ENCODE measurements around the gene RIMBP2.

The RIMBP2 gene

GRCh38 chr12:130713581-130713991, 2.5 kb downstream of the RIMBP2 start:
- H3K27me3 ChIP-seq (replicated peaks; ENCODE audit: insufficient read depth, low read length): no peaks in the 10 kb centered on the region
- peak overlapping the region; percentile 31; the same call in 1 of the 2 replicates for H3K4me3 ChIP-seq (ENCODE audit: low read length)

GRCh38 chr12:130712346-130713065, 3.6 kb downstream of the RIMBP2 start:
- H3K79me2 ChIP-seq (ENCODE audit: low read length): no peaks in the 10 kb centered on the region
- no peak overlapping the region for H3K4me3 ChIP-seq (ENCODE audit: low read length)
- H3K4me1 ChIP-seq (ENCODE audit: low read length): no peaks in the 10 kb centered on the region
- H3K27ac ChIP-seq (ENCODE audit: low read length): peak overlapping the region; percentile 29; the same call in 1 of the 2 replicates
- no peaks in the 10 kb centered on the region for H3F3A ChIP-seq (ENCODE audit: insufficient read depth, low read length)
- no peak overlapping the region for H3K9ac ChIP-seq (ENCODE audit: low read length)
- TF ChIP-seq EZH2phosphoT487 (IDR thresholded peaks at IDR 0.05; ENCODE audit: low read length) (no peak), EZH2 (optimal IDR thresholded peaks at IDR 0.05; ENCODE audit: low read depth, low read length) (no peak), CTCF (IDR thresholded peaks at IDR 0.05; ENCODE audit: low read length) (no peak)
- H3K4me2 ChIP-seq (ENCODE audit: low read depth, low read length): no peak overlapping the region
- H3K27me3 ChIP-seq (replicated peaks; ENCODE audit: insufficient read depth, low read length): no peaks in the 10 kb centered on the region
- no peaks in the 10 kb centered on the region for H4K20me1 ChIP-seq (ENCODE audit: insufficient read depth, low read length)
- no peaks in the 10 kb centered on the region for H3K9me3 ChIP-seq (replicated peaks; ENCODE audit: insufficient read depth, low read length)
- H3K9me2 ChIP-seq (replicated peaks; ENCODE audit: insufficient read depth, low read length): no peaks in the 10 kb centered on the region
- no peak for DNase-seq
- H2AFZ ChIP-seq (ENCODE audit: low read length): no peak overlapping the region
- no peaks in the 10 kb centered on the region for H3K36me3 ChIP-seq (replicated peaks; ENCODE audit: insufficient read depth, low read length)

More at GRCh38 chr12:130713581-130713991, 2.5 kb downstream of the RIMBP2 start:
- H3K4me1 ChIP-seq (ENCODE audit: low read length): no peaks in the 10 kb centered on the region
- no peaks in the 10 kb centered on the region for H3F3A ChIP-seq (ENCODE audit: insufficient read depth, low read length)
- H2AFZ ChIP-seq (ENCODE audit: low read length): no peak overlapping the region
- H3K4me2 ChIP-seq (ENCODE audit: low read depth, low read length): peak overlapping the region; percentile 60; the same call in 1 of the 2 replicates
- H3K36me3 ChIP-seq (replicated peaks; ENCODE audit: insufficient read depth, low read length): no peaks in the 10 kb centered on the region
- no peaks in the 10 kb centered on the region for H3K79me2 ChIP-seq (ENCODE audit: low read length)
- no peaks in the 10 kb centered on the region for H3K9me2 ChIP-seq (replicated peaks; ENCODE audit: insufficient read depth, low read length)
- no peak for TF ChIP-seq CTCF (IDR thresholded peaks at IDR 0.05; ENCODE audit: low read length)
- no peak for TF ChIP-seq EZH2 (optimal IDR thresholded peaks at IDR 0.05; ENCODE audit: low read depth, low read length)
- no peak for TF ChIP-seq EZH2phosphoT487 (IDR thresholded peaks at IDR 0.05; ENCODE audit: low read length)
- no peaks in the 10 kb centered on the region for H3K9me3 ChIP-seq (replicated peaks; ENCODE audit: insufficient read depth, low read length)
- H3K27ac ChIP-seq (ENCODE audit: low read length): no peak overlapping the region; the same call in 1 of the 2 replicates
- no peaks in the 10 kb centered on the region for H4K20me1 ChIP-seq (ENCODE audit: insufficient read depth, low read length)
- no peak overlapping the region for H3K9ac ChIP-seq (ENCODE audit: low read length)
- no peak for DNase-seq

GRCh38 chr12:130711756-130712155, 4.3 kb downstream of the RIMBP2 start:
- Histone ChIP-seq H3K9me2 (replicated peaks; ENCODE audit: insufficient read depth, low read length) (no peaks in the 10 kb centered on the region), H3K27me3 (replicated peaks; ENCODE audit: insufficient read depth, low read length) (no peaks in the 10 kb centered on the region), H3K4me3 (ENCODE audit: low read length) (no peak overlapping the region), H3K9me3 (replicated peaks; ENCODE audit: insufficient read depth, low read length) (no peaks in the 10 kb centered on the region), H4K20me1 (ENCODE audit: insufficient read depth, low read length) (no peaks in the 10 kb centered on the region), H3K36me3 (replicated peaks; ENCODE audit: insufficient read depth, low read length) (no peaks in the 10 kb centered on the region), H3F3A (ENCODE audit: insufficient read depth, low read length) (no peaks in the 10 kb centered on the region), H3K9ac (ENCODE audit: low read length) (no peak overlapping the region), H3K27ac (ENCODE audit: low read length) (peak overlapping the region; percentile 29; the same call in 1 of the 2 replicates), H3K4me1 (ENCODE audit: low read length) (no peaks in the 10 kb centered on the region), H3K79me2 (ENCODE audit: low read length) (no peaks in the 10 kb centered on the region), H2AFZ (ENCODE audit: low read length) (no peak overlapping the region), H3K4me2 (ENCODE audit: low read depth, low read length) (no peak overlapping the region)
- DNase-seq: peak; percentile 57
- TF ChIP-seq EZH2 (optimal IDR thresholded peaks at IDR 0.05; ENCODE audit: low read depth, low read length): no peak
- no peak for TF ChIP-seq EZH2phosphoT487 (IDR thresholded peaks at IDR 0.05; ENCODE audit: low read length)
- no peak for TF ChIP-seq CTCF (IDR thresholded peaks at IDR 0.05; ENCODE audit: low read length)
